H1 (cell line): Measurements from ENCODE around the gene RNF130. TPM values are rescaled to one million over a fixed set of nuclear protein-coding genes. Genes with fewer than 3 reads are reported as not detected.

Experiments
- ATF2 ChIP-seq: IDR thresholded peaks from 2 replicates; pipeline ENCODE4 v1.6.1; 2012; ENCODE audit warnings: low read length, inconsistent platforms
- RAD21 ChIP-seq, 2 experiments: IDR thresholded peaks in 1 of 2; conservative IDR thresholded peaks in 1 of 2; 2 replicates each; pipeline ENCODE4 v1.6.1; 2011; ENCODE audit warnings: low read depth in 2 of 2, low read length in 2 of 2, improper control_type of control experiment in 1 of 2, inconsistent platforms in 1 of 2, mild to moderate bottlenecking in 1 of 2, moderate library complexity in 1 of 2
- polyA plus RNA-seq, 7 experiments: library from polyadenylated mRNA; depleted of rRNA in 3 of 7; stranded (reverse) in 5 of 7; unstranded in 2 of 7; fragments of >200 nt in 5 of 7; fragments of 200-250 nt in 2 of 7; gene quantifications; 1 replicate in 5 of 7; 2 replicates in 1 of 7; 4 replicates in 1 of 7; pipeline versions ENCODE4 v1.2.1 to v1.2.3, GENCODE V29; 2011 to 2013; ENCODE audit warnings: missing spikeins in 2 of 7, mixed read lengths in 2 of 7
- total RNA-seq: library from RNA; stranded (reverse); fragmentation: NEBNext Ultra II Directional; extraction: Animal tissue kit (Norgen Biotek cat#: 25700); gene quantifications from 2 replicates; pipeline ENCODE4 v1.2.1, GENCODE V29; 2021

Gene RNF130
- total and polyA plus RNA-seq, 2 of the 8 experiments (the other 6 are each of a cell fraction or from before 2014, with no cell fraction given): 65.1 to 70.0 TPM

GRCh38 chr5:179978792-179979191 is 92.8 kb downstream of the RNF130 start (continued):
- TF ChIP-seq ATF2 (no peak), RAD21 (IDR thresholded peaks at IDR 0.05 in 1 of 2, conservative IDR thresholded peaks at IDR 0.05 in 1 of 2; ENCODE audit: low read depth in 2 of 2, low read length in 2 of 2) (no peak)
